NCI-H1436 (cell line): ENCODE results near the gene DNAH6.

Experiments used
- DNase-seq: peaks from one replicate; lab custom pipeline; 2025; lab: John Stamatoyannopoulos, UW

DNAH6 gene

GRCh38 chr2:84805250-84805958, 289.1 kb downstream of the DNAH6 start:
- no peak for DNase-seq

GRCh38 chr2:84807063-84807485, 290.8 kb downstream of the DNAH6 start:
- DNase-seq, result no peak

GRCh38 chr2:84808279-84808678, 292.0 kb downstream of the DNAH6 start:
- DNase-seq, result no peak

GRCh38 chr2:84811839-84812431, 295.6 kb downstream of the DNAH6 start:
- DNase-seq, result no peak

GRCh38 chr2:84815146-84815545, 298.8 kb downstream of the DNAH6 start:
- DNase-seq, result no peak

GRCh38 chr2:84816426-84817026, 300.2 kb downstream of the DNAH6 start:
- no peak for DNase-seq

- no peak for DNase-seq
Observed at GRCh38 chr2:84817239-84817655, 300.9 kb downstream of the DNAH6 start.

- no peak for DNase-seq
Observed at GRCh38 chr2:84821806-84822205, 305.5 kb downstream of the DNAH6 start.

GRCh38 chr2:84823229-84823628, 306.9 kb downstream of the DNAH6 start:
- no peak for DNase-seq

GRCh38 chr2:84823788-84824187, 307.5 kb downstream of the DNAH6 start:
- DNase-seq, result no peak

GRCh38 chr2:84827978-84828575, 311.8 kb downstream of the DNAH6 start:
- DNase-seq, result no peak

GRCh38 chr2:84829693-84830092, 313.4 kb downstream of the DNAH6 start:
- no peak for DNase-seq

- no peak for DNase-seq
Observed at GRCh38 chr2:84830095-84830494, 313.8 kb downstream of the DNAH6 start.

- DNase-seq, result no peak
Observed at GRCh38 chr2:84830758-84831500, 314.6 kb downstream of the DNAH6 start.

GRCh38 chr2:84832772-84833461, 316.6 kb downstream of the DNAH6 start:
- no peak for DNase-seq

GRCh38 chr2:84833481-84834150, 317.3 kb downstream of the DNAH6 start:
- no peak for DNase-seq

- DNase-seq, result no peak
Observed at GRCh38 chr2:84836215-84836614, 319.9 kb downstream of the DNAH6 start.

- DNase-seq, result no peak
Observed at GRCh38 chr2:84838434-84839145, 322.3 kb downstream of the DNAH6 start.

- DNase-seq, result no peak
Observed at GRCh38 chr2:84839851-84840250, 323.6 kb downstream of the DNAH6 start.

- DNase-seq, result no peak
Observed at GRCh38 chr2:84840306-84840705, 324.0 kb downstream of the DNAH6 start.
